Measurements from ENCODE around the gene SUPT3H. TPM values are rescaled to one million over a fixed set of nuclear protein-coding genes. Genes with fewer than 3 reads are reported as not detected.

Gene SUPT3H
- total and polyA plus RNA-seq, 5 donors from 2014 or later: 4.8 to 7.8 (median 5.7) TPM

DNA sequence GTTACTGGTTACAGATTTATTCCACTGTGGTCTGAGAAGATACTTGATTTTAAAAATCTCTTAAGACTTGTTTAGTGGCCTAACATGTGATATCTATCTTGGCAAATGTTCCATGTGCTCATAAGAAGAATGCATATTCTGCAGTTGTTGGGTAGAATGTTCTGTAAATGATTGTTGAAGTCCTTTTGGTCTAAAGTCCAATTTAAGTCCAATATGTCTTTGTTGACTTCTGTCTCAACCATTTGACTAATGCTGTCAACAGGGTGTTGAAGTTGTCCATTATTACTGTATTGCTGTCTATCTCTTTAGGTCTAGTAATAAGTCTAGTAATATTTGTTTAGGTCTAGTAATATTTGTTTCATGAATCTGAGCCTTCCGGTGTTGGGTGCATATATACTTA is 437.4 kb downstream of the SUPT3H start:
- Mint-ChIP-seq H3K27ac (peak overlapping the region in 1 of 3 donors; percentile 9), H3K4me3 (no peak overlapping the region), H3K9me3 (peaks cover 1 to 7% (median 5%) of the 10 kb centered on the region in 7 donors), H3K27me3 (no peaks in the 10 kb centered on the region), H3K36me3 (peaks cover 23% of the 10 kb centered on the region), H3K4me1 (peaks cover 10 to 18% (median 13%) of the 10 kb centered on the region in 4 donors)
- no peaks in the 10 kb centered on the region for H3K36me3 ChIP-seq (ENCODE audit: control insufficient read depth, insufficient read depth, low read length)
- no peaks in the 10 kb centered on the region for H3K9me3 ChIP-seq (ENCODE audit: control insufficient read depth in 2 of 2, low read length in 2 of 2)
- no peak overlapping the region for H3K4me3 ChIP-seq (ENCODE audit: low read depth, low read length)
- ATAC-seq (ENCODE audit: low read depth in 2 of 2) (no peak), DNase-seq (no peak)
- H3K27me3 ChIP-seq (ENCODE audit: control insufficient read depth, insufficient read depth, low read length): no peaks in the 10 kb centered on the region
- H3K4me1 ChIP-seq (ENCODE audit: control insufficient read depth, insufficient read depth, low read length, poor library complexity, severe bottlenecking): peaks cover 5% of the 10 kb centered on the region
- H3K27ac ChIP-seq (ENCODE audit: insufficient read depth, low read length, poor library complexity, severe bottlenecking): no peak overlapping the region

DNA sequence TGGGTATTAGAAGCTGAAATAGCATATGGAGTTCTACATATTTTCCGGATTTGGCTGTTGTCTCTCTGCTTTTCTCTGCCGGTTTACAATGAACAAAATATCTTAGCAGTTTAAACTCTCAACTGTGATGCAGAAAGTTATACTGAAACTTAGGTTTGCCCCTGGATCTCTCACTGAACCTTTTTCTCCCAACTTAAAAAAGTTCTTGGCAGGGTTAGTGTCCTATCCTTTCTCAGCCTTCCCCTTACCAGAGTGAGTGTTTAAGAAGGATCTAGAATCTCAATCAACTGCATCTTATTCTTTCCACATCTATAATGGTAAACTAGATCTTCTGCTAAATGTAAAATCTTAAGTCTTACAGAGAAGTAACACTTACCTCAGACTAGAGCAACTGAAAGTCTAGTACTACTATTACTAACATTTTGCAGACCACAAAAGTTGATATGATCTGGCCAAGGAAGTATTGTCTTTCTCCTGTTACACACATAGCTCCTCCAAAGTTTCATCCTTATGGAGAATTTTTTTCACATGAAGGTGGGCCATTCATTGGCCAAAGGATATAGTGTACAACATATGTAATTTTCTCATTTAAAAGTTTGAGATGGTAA is 441.9 kb downstream of the SUPT3H start:
- ATAC-seq (ENCODE audit: low read depth in 2 of 2) (peak in 1 of 2 donors; percentile 32), DNase-seq (no peak)
- H3K36me3 ChIP-seq (ENCODE audit: control insufficient read depth, insufficient read depth, low read length): no peaks in the 10 kb centered on the region
- no peaks in the 10 kb centered on the region for H3K27me3 Mint-ChIP-seq
- no peaks in the 10 kb centered on the region for H3K9me3 ChIP-seq (ENCODE audit: control insufficient read depth in 2 of 2, low read length in 2 of 2)
- H3K4me1 ChIP-seq (ENCODE audit: control insufficient read depth, insufficient read depth, low read length, poor library complexity, severe bottlenecking): peaks cover 30% of the 10 kb centered on the region
- H3K27me3 ChIP-seq (ENCODE audit: control insufficient read depth, insufficient read depth, low read length): no peaks in the 10 kb centered on the region
- H3K27ac ChIP-seq (ENCODE audit: insufficient read depth, low read length, poor library complexity, severe bottlenecking): peak overlapping the region; percentile 43
- peaks cover 0 to 4% (median 2%) of the 10 kb centered on the region in 7 donors for H3K9me3 Mint-ChIP-seq
- peaks cover 25 to 38% (median 36%) of the 10 kb centered on the region in 4 donors for H3K4me1 Mint-ChIP-seq
- peaks cover 12% of the 10 kb centered on the region for H3K36me3 Mint-ChIP-seq
- H3K27ac Mint-ChIP-seq: peak overlapping the region; percentile 56 to 91 (median 75)
- no peak overlapping the region for H3K4me3 ChIP-seq (ENCODE audit: low read depth, low read length)
- peak overlapping the region in 1 of 4 donors; percentile 5 for H3K4me3 Mint-ChIP-seq

DNA sequence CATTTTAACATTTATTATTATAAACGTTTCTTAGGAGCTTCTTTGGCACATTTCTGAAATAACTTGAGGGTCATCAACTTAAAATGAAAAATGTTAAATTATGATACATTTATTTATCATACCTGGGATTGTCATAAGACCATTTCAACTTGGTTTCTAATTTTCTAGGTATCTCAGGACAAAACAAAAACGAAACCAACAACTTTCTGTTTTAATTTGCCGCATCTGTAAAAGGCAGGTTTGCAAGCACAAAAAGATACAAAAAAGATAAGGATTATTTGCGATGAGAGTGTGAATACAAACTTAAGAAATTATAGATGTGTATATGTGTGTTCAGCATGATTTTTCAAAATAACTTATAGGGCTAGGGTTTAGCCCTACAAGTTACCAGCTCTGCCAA is 444.6 kb downstream of the SUPT3H start:
- H3K4me3 Mint-ChIP-seq: peak overlapping the region; percentile 71 to 95 (median 88)
- H3K36me3 Mint-ChIP-seq: no peaks in the 10 kb centered on the region
- H3K4me1 Mint-ChIP-seq: peaks cover 24 to 38% (median 35%) of the 10 kb centered on the region in 4 donors
- peaks cover 32% of the 10 kb centered on the region for H3K4me1 ChIP-seq (ENCODE audit: control insufficient read depth, insufficient read depth, low read length, poor library complexity, severe bottlenecking)
- peak overlapping the region; percentile 87 for H3K4me3 ChIP-seq (ENCODE audit: low read depth, low read length)
- no peaks in the 10 kb centered on the region for H3K27me3 Mint-ChIP-seq
- no peaks in the 10 kb centered on the region for H3K36me3 ChIP-seq (ENCODE audit: control insufficient read depth, insufficient read depth, low read length)
- peak in 1 of 2 donors; percentile 36 for ATAC-seq (ENCODE audit: low read depth in 2 of 2)
- H3K27me3 ChIP-seq (ENCODE audit: control insufficient read depth, insufficient read depth, low read length): no peaks in the 10 kb centered on the region
- H3K9me3 Mint-ChIP-seq: peaks cover 0 to 1% (median 0%) of the 10 kb centered on the region in 7 donors
- no peaks in the 10 kb centered on the region for H3K9me3 ChIP-seq (ENCODE audit: control insufficient read depth in 2 of 2, low read length in 2 of 2)
- peak overlapping the region; percentile 72 to 86 (median 76) for H3K27ac Mint-ChIP-seq
- H3K27ac ChIP-seq (ENCODE audit: insufficient read depth, low read length, poor library complexity, severe bottlenecking): peak overlapping the region; percentile 82
- peak in 2 of 3 donors; percentile 26 to 70 for DNase-seq

DNA sequence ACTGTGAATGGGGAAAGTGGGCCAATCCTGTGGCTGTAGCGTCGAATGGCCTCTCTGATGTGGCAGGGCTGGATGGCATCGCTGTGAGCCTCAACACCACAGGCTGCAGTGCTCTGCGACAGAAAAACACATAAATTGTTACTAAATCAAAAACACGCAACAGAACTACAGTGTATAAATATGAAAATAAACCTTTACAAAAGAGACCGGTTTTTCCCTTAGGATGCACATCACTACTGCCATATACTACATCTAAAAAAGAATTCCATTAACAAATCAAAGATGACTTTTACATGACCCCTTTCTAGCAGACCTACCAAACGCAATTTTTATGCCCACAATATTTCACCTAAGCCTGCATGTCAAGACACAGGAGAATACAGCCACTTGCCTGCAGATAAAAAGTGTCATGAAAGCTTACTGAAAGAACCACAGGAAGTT is 445.1 kb downstream of the SUPT3H start:
- H3K4me3 Mint-ChIP-seq: peak overlapping the region; percentile 71 to 95 (median 88)
- no peaks in the 10 kb centered on the region for H3K36me3 Mint-ChIP-seq
- H3K27ac Mint-ChIP-seq: peak overlapping the region; percentile 72 to 92 (median 76)
- Histone ChIP-seq H3K4me1 (ENCODE audit: control insufficient read depth, insufficient read depth, low read length, poor library complexity, severe bottlenecking) (peaks cover 32% of the 10 kb centered on the region), H3K27me3 (ENCODE audit: control insufficient read depth, insufficient read depth, low read length) (no peaks in the 10 kb centered on the region), H3K4me3 (ENCODE audit: low read depth, low read length) (peak overlapping the region; percentile 87), H3K36me3 (ENCODE audit: control insufficient read depth, insufficient read depth, low read length) (no peaks in the 10 kb centered on the region), H3K27ac (ENCODE audit: insufficient read depth, low read length, poor library complexity, severe bottlenecking) (peak overlapping the region; percentile 82), H3K9me3 (ENCODE audit: control insufficient read depth in 2 of 2, low read length in 2 of 2) (no peaks in the 10 kb centered on the region)
- H3K4me1 Mint-ChIP-seq: peaks cover 24 to 37% (median 35%) of the 10 kb centered on the region in 4 donors
- DNase-seq (peak in 2 of 3 donors; percentile 22 to 26), ATAC-seq (ENCODE audit: low read depth in 2 of 2) (peak; percentile 25 to 44)
- H3K27me3 Mint-ChIP-seq: no peaks in the 10 kb centered on the region
- peaks cover 0 to 1% (median 0%) of the 10 kb centered on the region in 7 donors for H3K9me3 Mint-ChIP-seq

DNA sequence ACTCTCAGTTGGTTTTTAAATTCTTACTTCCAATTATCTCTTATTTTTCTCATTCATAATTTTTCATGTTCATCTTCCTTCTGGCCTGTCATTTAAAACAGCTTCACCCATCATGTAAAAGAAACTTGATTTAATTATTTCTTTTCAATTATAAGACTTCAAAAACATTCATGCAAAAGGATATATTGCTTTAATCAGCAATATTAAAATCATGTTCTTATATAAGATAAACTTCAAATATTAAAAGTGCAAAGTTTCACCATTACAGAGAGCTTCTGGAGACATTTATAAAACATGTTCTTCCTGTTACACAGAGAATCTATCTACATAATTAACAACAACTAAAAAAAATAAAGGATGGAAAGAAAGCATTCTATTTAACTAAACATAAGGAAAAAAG is 446.3 kb downstream of the SUPT3H start:
- Histone ChIP-seq H3K36me3 (ENCODE audit: control insufficient read depth, insufficient read depth, low read length) (no peaks in the 10 kb centered on the region), H3K9me3 (ENCODE audit: control insufficient read depth in 2 of 2, low read length in 2 of 2) (no peaks in the 10 kb centered on the region), H3K4me3 (ENCODE audit: low read depth, low read length) (peak overlapping the region; percentile 87), H3K27me3 (ENCODE audit: control insufficient read depth, insufficient read depth, low read length) (no peaks in the 10 kb centered on the region), H3K4me1 (ENCODE audit: control insufficient read depth, insufficient read depth, low read length, poor library complexity, severe bottlenecking) (peaks cover 32% of the 10 kb centered on the region), H3K27ac (ENCODE audit: insufficient read depth, low read length, poor library complexity, severe bottlenecking) (no peak overlapping the region)
- H3K27ac Mint-ChIP-seq: peak overlapping the region in 1 of 3 donors; percentile 21
- H3K27me3 Mint-ChIP-seq: no peaks in the 10 kb centered on the region
- peaks cover 0 to 1% (median 0%) of the 10 kb centered on the region in 7 donors for H3K9me3 Mint-ChIP-seq
- H3K36me3 Mint-ChIP-seq: no peaks in the 10 kb centered on the region
- ATAC-seq (ENCODE audit: low read depth in 2 of 2): no peak
- H3K4me3 Mint-ChIP-seq: peak overlapping the region in 3 of 4 donors; percentile 22 to 39 (median 27)
- DNase-seq: no peak
- peaks cover 24 to 34% (median 32%) of the 10 kb centered on the region in 4 donors for H3K4me1 Mint-ChIP-seq

DNA sequence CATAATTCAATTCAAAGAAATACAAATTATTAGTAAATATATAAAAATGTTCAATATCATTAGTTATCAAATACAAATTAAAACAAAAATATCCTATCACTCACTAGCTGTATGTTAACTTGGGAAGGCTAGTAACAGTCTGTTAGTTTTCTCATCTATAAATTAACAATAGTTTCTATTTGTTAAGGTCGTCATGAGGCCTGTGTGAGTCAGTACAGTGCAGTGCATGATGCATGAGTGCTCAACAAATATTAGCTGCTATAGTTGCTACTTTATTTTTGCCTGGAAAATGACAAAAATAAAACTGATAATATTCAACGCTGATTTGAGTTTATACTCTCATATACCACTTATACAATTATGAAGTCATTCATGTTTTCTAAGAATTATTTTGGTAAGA is 451.2 kb downstream of the SUPT3H start:
- Mint-ChIP-seq H3K4me3 (no peak overlapping the region), H3K4me1 (peaks cover 19 to 37% (median 29%) of the 10 kb centered on the region in 4 donors), H3K36me3 (no peaks in the 10 kb centered on the region), H3K27ac (no peak overlapping the region), H3K27me3 (no peaks in the 10 kb centered on the region), H3K9me3 (peaks cover 0 to 1% (median 0%) of the 10 kb centered on the region in 7 donors)
- Histone ChIP-seq H3K4me1 (ENCODE audit: control insufficient read depth, insufficient read depth, low read length, poor library complexity, severe bottlenecking) (peaks cover 11% of the 10 kb centered on the region), H3K36me3 (ENCODE audit: control insufficient read depth, insufficient read depth, low read length) (no peaks in the 10 kb centered on the region), H3K27me3 (ENCODE audit: control insufficient read depth, insufficient read depth, low read length) (no peaks in the 10 kb centered on the region), H3K27ac (ENCODE audit: insufficient read depth, low read length, poor library complexity, severe bottlenecking) (no peak overlapping the region), H3K4me3 (ENCODE audit: low read depth, low read length) (no peak overlapping the region), H3K9me3 (ENCODE audit: control insufficient read depth in 2 of 2, low read length in 2 of 2) (no peaks in the 10 kb centered on the region)
- no peak for DNase-seq
- ATAC-seq (ENCODE audit: low read depth in 2 of 2): no peak

DNA sequence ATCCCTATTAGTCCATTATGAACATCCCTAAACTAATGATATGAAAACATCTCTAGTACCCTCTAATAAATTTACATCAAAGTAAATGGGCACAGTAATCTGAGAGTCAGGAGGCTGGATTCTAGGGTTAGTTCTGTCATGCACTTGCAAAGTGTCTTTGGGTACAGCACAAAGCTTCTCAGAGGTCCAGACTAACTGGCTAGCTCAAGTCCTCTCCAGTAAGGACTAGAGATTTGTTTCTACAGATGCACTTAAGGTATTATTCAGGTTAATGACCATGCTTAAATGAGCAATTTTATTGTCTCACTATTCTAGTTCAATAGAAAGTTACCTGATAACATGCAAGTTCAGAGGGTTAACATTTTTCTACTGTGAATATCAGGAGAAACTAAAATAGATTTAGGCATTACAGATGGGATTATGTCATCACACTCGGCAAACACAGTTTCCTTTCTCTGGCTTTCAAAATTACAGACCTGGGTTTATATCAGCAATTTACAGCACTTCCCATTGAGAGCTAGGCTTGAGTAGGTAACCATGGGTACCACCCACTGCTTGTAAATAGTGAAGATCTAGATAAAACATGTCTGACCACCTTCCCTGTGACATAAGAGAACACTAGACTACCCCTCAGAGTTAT is 452.5 kb downstream of the SUPT3H start:
- peak overlapping the region; percentile 23 for H3K4me3 ChIP-seq (ENCODE audit: low read depth, low read length)
- DNase-seq: peak; percentile 16 to 42 (median 25)
- Mint-ChIP-seq H3K27ac (no peak overlapping the region), H3K36me3 (no peaks in the 10 kb centered on the region), H3K4me3 (no peak overlapping the region), H3K9me3 (peaks cover 0 to 1% (median 0%) of the 10 kb centered on the region in 7 donors), H3K27me3 (no peaks in the 10 kb centered on the region), H3K4me1 (peaks cover 16 to 30% (median 22%) of the 10 kb centered on the region in 4 donors)
- ATAC-seq (ENCODE audit: low read depth in 2 of 2): peak in 1 of 2 donors; percentile 81
- no peaks in the 10 kb centered on the region for H3K27me3 ChIP-seq (ENCODE audit: control insufficient read depth, insufficient read depth, low read length)
- no peaks in the 10 kb centered on the region for H3K36me3 ChIP-seq (ENCODE audit: control insufficient read depth, insufficient read depth, low read length)
- peaks cover 8% of the 10 kb centered on the region for H3K4me1 ChIP-seq (ENCODE audit: control insufficient read depth, insufficient read depth, low read length, poor library complexity, severe bottlenecking)
- peak overlapping the region; percentile 45 for H3K27ac ChIP-seq (ENCODE audit: insufficient read depth, low read length, poor library complexity, severe bottlenecking)
- H3K9me3 ChIP-seq (ENCODE audit: control insufficient read depth in 2 of 2, low read length in 2 of 2): no peaks in the 10 kb centered on the region

All from CD4-positive, CD25-positive, alpha-beta regulatory T cell (primary cell).